HG03439 (cell line): ENCODE data around the gene PAPLN.
A peak's percentile ranks its signal among the peaks of the same experiment; 100 is the strongest.
"Not testable (repeated sequence)": the region's sequence is repeated elsewhere in the genome, so short reads cannot be mapped to it uniquely, and the experiment has no call there.

Experiments used
- ATAC-seq: cut with Tn5 transposase; IDR thresholded peaks from one replicate; pipeline ENCODE4 v1.9.1; 2021; ENCODE audit warnings: mild to moderate bottlenecking, moderate library complexity; ENCODE audit not compliant: unreplicated experiment

PAPLN gene, protein sequence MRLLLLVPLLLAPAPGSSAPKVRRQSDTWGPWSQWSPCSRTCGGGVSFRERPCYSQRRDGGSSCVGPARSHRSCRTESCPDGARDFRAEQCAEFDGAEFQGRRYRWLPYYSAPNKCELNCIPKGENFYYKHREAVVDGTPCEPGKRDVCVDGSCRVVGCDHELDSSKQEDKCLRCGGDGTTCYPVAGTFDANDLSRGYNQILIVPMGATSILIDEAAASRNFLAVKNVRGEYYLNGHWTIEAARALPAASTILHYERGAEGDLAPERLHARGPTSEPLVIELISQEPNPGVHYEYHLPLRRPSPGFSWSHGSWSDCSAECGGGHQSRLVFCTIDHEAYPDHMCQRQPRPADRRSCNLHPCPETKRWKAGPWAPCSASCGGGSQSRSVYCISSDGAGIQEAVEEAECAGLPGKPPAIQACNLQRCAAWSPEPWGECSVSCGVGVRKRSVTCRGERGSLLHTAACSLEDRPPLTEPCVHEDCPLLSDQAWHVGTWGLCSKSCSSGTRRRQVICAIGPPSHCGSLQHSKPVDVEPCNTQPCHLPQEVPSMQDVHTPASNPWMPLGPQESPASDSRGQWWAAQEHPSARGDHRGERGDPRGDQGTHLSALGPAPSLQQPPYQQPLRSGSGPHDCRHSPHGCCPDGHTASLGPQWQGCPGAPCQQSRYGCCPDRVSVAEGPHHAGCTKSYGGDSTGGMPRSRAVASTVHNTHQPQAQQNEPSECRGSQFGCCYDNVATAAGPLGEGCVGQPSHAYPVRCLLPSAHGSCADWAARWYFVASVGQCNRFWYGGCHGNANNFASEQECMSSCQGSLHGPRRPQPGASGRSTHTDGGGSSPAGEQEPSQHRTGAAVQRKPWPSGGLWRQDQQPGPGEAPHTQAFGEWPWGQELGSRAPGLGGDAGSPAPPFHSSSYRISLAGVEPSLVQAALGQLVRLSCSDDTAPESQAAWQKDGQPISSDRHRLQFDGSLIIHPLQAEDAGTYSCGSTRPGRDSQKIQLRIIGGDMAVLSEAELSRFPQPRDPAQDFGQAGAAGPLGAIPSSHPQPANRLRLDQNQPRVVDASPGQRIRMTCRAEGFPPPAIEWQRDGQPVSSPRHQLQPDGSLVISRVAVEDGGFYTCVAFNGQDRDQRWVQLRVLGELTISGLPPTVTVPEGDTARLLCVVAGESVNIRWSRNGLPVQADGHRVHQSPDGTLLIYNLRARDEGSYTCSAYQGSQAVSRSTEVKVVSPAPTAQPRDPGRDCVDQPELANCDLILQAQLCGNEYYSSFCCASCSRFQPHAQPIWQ

GRCh38 chr14:73237219-73237785 is at the start of gene PAPLN:
Gene PAPLN (plus strand): TSS chr14:73237506. CDS start chr14:73239779, 2,273 bp downstream.
- no peak for ATAC-seq

GRCh38 chr14:73188501-73188911 is 48.8 kb upstream of the PAPLN start:
- no peak for ATAC-seq

GRCh38 chr14:73189651-73190050 is 47.7 kb upstream of the PAPLN start:
- ATAC-seq = no peak

DNA sequence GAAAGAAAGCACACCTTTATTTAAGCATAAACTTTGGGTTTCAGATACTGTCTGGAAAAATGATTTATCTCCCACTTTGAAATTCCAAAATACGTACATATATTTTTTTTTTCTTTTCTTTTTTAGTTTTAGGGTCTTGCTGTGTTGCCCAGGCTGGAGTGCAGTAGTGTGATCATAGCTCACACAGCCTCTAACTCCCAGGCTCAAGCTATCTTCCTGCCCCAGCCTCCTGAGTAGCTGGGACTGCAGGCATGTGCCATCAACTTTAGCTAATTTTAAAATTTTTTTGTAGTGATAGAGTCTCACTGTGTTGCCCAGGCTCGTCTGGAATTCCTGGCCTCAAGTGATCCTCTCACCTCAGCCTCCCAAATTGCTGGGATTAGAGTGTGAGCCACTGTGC is 45.9 kb upstream of the PAPLN start:
- ATAC-seq = no peak

- not testable (repeated sequence) for ATAC-seq
Measured at GRCh38 chr14:73194306-73194705, 43.0 kb upstream of the PAPLN start.

DNA sequence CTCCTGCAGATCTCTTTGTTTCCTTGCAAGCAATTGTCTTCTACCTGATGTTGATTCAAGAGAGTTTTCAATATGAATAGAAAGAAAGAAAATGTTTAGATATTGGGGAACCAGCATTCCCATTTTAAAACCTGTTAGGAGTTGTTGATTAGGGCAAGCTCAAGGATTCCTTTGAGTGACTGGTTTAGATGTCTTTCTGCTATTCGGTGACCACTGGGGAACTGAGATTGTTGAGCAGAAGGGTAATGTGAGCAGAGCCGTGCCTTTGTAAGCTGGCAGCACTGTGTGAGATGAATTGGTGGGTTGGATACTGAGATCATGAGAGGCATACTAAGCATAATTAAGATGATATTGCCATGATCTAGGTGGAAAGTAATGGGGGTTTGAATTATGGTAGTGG is 39.1 kb upstream of the PAPLN start:
- ATAC-seq = no peak

DNA sequence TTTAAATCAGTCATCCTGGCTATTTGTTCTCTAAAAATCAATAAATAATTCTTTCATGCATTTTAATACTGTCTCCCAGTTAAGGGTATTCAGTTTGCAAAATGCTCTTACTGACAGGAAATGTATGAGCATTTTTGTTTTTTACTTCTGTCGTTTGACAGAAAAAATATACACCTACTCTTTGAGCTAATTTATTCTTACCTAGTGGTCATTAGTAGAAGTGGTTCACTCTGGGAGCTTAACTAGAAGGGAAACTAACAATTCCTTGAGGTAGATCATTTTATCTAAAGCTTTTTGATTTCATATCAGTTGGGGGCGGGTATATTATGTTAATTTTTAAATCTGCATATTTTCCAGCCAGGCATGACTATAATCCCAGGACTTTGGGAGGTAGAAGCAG is 33.8 kb upstream of the PAPLN start:
- ATAC-seq = no peak

GRCh38 chr14:73207615-73208014 is 29.7 kb upstream of the PAPLN start:
- ATAC-seq = no peak

- ATAC-seq = no peak
Measured at GRCh38 chr14:73208390-73208789, 28.9 kb upstream of the PAPLN start.

GRCh38 chr14:73208846-73209245 is 28.5 kb upstream of the PAPLN start:
- ATAC-seq = no peak

DNA sequence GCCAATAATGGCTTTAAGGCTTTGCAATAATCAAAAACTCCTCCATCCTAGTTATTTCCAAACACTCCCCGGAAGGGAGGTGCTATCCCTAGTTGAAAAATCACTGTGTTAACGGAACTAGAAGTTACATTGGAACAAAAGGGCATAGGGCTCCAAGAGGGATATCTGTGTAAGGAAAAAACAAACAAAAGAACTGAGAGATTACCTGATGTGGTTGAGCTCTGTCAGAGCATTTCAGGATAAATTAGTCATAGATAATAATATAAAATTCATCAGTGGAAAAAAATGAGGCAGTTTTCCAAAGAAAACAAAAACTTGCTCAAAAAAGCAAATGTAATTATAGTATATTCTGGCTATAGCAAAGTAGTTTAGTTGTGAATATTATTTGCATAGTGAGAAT is 27.4 kb upstream of the PAPLN start:
- ATAC-seq = no peak

- ATAC-seq = no peak
Measured at GRCh38 chr14:73211251-73212040, 25.9 kb upstream of the PAPLN start.

GRCh38 chr14:73216030-73216429 is 21.3 kb upstream of the PAPLN start:
- no peak for ATAC-seq

DNA sequence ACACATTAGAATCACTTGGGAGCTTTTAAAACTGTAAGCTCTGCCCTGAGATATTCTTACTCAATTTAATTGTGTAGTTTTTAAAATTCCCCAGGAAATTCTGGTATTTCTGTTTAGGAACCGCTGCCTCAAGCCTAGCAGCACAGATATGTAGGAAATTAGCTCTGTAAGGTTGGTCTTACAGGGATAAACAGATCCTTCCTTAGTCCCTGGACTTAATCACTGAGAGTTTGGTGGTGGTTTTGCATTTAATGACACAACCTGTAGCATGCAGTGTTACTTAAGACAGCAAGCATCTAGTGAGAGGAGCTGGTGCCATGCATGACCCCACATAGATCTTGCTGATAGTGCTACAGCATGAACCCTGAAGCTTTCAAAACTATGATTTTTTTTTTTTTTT is 19.9 kb upstream of the PAPLN start:
- no peak for ATAC-seq

DNA sequence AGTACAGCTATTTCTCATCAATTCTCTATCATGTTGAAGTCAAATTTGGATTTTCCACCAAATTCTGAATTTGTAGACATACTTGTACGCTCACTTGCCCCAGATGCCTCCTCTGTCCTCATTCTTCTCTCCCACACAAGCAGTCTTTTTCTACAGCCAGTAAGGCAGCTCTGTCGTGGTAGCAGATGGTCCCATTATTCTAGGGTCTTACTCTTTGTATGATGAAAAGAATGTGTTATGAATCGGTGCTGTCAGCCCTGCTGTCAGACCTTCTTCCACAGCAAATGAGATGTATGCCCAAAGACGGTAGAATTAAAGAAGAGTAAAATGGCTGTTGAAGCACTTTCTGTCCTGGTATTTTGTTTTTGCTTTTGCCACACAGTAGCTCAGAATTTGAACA is 17.2 kb upstream of the PAPLN start:
- ATAC-seq = no peak

DNA sequence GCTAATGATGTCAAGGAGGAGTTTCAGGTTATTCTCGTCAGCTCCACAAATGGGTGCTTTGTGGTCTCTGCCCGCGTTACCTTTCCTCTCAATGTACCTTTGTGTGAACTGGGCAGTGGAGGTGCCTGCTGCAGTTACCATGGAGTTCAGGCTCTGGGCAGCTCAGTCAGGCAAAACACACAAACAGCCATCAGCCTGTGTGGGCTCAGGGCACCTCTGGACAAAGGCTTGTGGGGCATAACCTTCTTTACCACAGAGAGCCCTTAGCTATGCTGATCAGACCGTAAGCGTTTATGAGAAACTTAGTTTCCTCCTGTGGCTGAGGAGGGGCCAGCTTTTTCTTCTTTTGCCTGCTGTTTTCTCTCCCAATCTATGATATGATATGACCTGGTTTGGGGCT is 16.7 kb upstream of the PAPLN start:
- no peak for ATAC-seq

DNA sequence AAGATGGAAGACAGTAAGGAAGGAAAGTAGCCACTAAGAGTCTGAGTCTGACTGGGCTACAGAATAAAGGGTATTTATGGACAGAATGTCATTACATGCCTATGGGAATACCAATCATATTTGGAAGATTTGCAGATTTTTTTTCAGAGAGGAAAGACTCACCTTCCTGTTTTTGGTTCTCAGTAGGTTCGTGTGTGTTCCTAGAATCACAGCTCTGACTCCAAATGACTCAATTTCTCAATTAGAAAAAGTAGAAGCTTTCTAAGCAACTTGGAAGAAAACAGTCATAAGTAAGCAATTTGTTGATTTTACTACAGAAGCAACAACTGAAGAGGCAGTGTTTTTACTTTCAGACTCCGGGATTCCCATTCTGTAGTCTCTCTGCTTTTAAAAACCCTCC is 15.4 kb upstream of the PAPLN start:
- ATAC-seq = no peak

DNA sequence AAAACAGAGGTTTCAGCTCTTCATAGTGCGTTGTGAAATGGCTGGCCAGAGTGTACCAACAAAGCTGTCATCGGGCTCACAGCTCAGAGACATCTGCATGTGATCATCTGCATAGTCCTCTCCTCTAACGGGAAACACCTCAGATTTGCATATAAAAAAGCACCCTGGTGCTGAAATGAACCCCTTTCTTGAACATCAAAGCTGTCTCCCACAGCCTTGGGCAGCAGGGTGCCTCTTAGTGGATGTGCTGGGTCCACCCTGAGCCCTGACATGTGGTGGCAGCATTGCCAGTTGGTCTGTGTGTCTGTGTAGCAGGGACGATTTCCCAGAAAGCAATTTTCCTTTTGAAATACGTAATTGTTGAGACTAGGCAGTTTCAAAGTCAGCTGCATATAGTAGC is 14.3 kb upstream of the PAPLN start:
- ATAC-seq = peak; percentile 63

GRCh38 chr14:73225496-73225895 is 11.8 kb upstream of the PAPLN start:
- no peak for ATAC-seq
